Femur (tissue), 1 donor: ENCODE data around the gene DNER.
"Not testable (repeated sequence)": the region's sequence is repeated elsewhere in the genome, so short reads cannot be mapped to it uniquely, and the experiment has no call there.

Source experiments
- DNase-seq: peaks from one replicate; pipeline ENCODE4 v3.0.0-alpha.2; 2017

The DNER gene

GRCh38 chr2:229562472-229563127, 151.8 kb downstream of the DNER start:
- no peak for DNase-seq

GRCh38 chr2:229559986-229560385, 154.4 kb downstream of the DNER start:
- DNase-seq = no peak

GRCh38 chr2:229553091-229553490, 161.3 kb downstream of the DNER start:
- no peak for DNase-seq

- DNase-seq = no peak
Measured at GRCh38 chr2:229543176-229543873, 171.0 kb downstream of the DNER start.

- no peak for DNase-seq
Measured at GRCh38 chr2:229539628-229540027, 174.7 kb downstream of the DNER start.

- DNase-seq = no peak
Measured at GRCh38 chr2:229531594-229531993, 182.8 kb downstream of the DNER start.

GRCh38 chr2:229530434-229530833, 183.9 kb downstream of the DNER start:
- DNase-seq = peak; percentile 26

- no peak for DNase-seq
Measured at GRCh38 chr2:229528846-229529245, 185.5 kb downstream of the DNER start.

- DNase-seq = no peak
Measured at GRCh38 chr2:229526951-229527350, 187.4 kb downstream of the DNER start.

GRCh38 chr2:229524799-229525198, 189.6 kb downstream of the DNER start:
- no peak for DNase-seq

- DNase-seq = no peak
Measured at GRCh38 chr2:229523663-229524062, 190.7 kb downstream of the DNER start.

- DNase-seq = no peak
Measured at GRCh38 chr2:229521576-229521975, 192.8 kb downstream of the DNER start.

GRCh38 chr2:229520691-229521096, 193.7 kb downstream of the DNER start:
- peak; percentile 87 for DNase-seq

GRCh38 chr2:229519655-229520430, 194.5 kb downstream of the DNER start:
- DNase-seq = peak; percentile 24

- no peak for DNase-seq
Measured at GRCh38 chr2:229514273-229514895, 200.0 kb downstream of the DNER start.

GRCh38 chr2:229511524-229511923, 202.8 kb downstream of the DNER start:
- no peak for DNase-seq

GRCh38 chr2:229506699-229507098, 207.7 kb downstream of the DNER start:
- not testable (repeated sequence) for DNase-seq

- DNase-seq = no peak
Measured at GRCh38 chr2:229501051-229501794, 213.1 kb downstream of the DNER start.

- DNase-seq = no peak
Measured at GRCh38 chr2:229492034-229492433, 222.3 kb downstream of the DNER start.

- no peak for DNase-seq
Measured at GRCh38 chr2:229490167-229490566, 224.2 kb downstream of the DNER start.

GRCh38 chr2:229489016-229489415, 225.3 kb downstream of the DNER start:
- peak; percentile 24 for DNase-seq

- DNase-seq = no peak
Measured at GRCh38 chr2:229488232-229488631, 226.1 kb downstream of the DNER start.

GRCh38 chr2:229486673-229487072, 227.7 kb downstream of the DNER start:
- no peak for DNase-seq
